ENCODE results near the gene BRAT1.

Gene BRAT1

GRCh38 chr7:2568521-2569223, 13.3 kb upstream of the BRAT1 start:
- no CpG with 5 or more reads among the region's 24 CpGs for WGBS (ENCODE audit: extremely low coverage, insufficient coverage, insufficient read length)
- H3K18ac ChIP-seq (ENCODE audit: low read length), result no peak overlapping the region
- H2AFZ ChIP-seq (ENCODE audit: insufficient read depth, low read length, poor library complexity), result no peak overlapping the region
- no peaks in the 10 kb centered on the region for H3K27me3 ChIP-seq (ENCODE audit: insufficient read depth, low read length)
- H3K4ac ChIP-seq (ENCODE audit: low read depth, low read length), result no peak overlapping the region
- H4K12ac ChIP-seq (ENCODE audit: low read depth, low read length), result no peak overlapping the region
- no peak overlapping the region for H2AK5ac ChIP-seq (ENCODE audit: low read length)
- H3K9me3 ChIP-seq (ENCODE audit: insufficient read depth, low read depth, low read length), result peaks cover 4% of the 10 kb centered on the region
- H3K79me1 ChIP-seq (ENCODE audit: low read length), result no peaks in the 10 kb centered on the region
- H3K27ac ChIP-seq (ENCODE audit: low read depth, low read length), result no peak overlapping the region
- DNase-seq, result no peak
- H2BK120ac ChIP-seq (ENCODE audit: insufficient read depth, low read length, poor library complexity), result no peak overlapping the region
- no peak overlapping the region for H3K4me3 ChIP-seq (ENCODE audit: low read depth, low read length)
- no peak overlapping the region for H2BK5ac ChIP-seq (ENCODE audit: low read depth, low read length, poor library complexity)
- no peak overlapping the region for H3K23ac ChIP-seq (ENCODE audit: low read length)
- H3K36me3 ChIP-seq (ENCODE audit: control insufficient read depth in 1 of 2, insufficient read depth in 2 of 2, low read length in 2 of 2), result peaks cover 6 to 7% of the 10 kb centered on the region in 2 experiments
- H3K14ac ChIP-seq (ENCODE audit: low read length), result no peak overlapping the region
- no peak overlapping the region for H3K4me2 ChIP-seq (ENCODE audit: low read length)
- H4K8ac ChIP-seq (ENCODE audit: low read depth, low read length), result no peak overlapping the region
- H4K91ac ChIP-seq (ENCODE audit: low read depth, low read length), result no peak overlapping the region
- H3K9ac ChIP-seq (ENCODE audit: low read length), result no peak overlapping the region
- H3K79me2 ChIP-seq (ENCODE audit: control insufficient read depth, insufficient read depth, low read length, poor library complexity), result no peaks in the 10 kb centered on the region
- H2BK12ac ChIP-seq (ENCODE audit: low read length), result no peak overlapping the region
- peaks cover 3 to 4% of the 10 kb centered on the region in 2 experiments for H3K4me1 ChIP-seq (ENCODE audit: control insufficient read depth in 1 of 2, insufficient read depth in 2 of 2, low read length in 2 of 2)

DNA sequence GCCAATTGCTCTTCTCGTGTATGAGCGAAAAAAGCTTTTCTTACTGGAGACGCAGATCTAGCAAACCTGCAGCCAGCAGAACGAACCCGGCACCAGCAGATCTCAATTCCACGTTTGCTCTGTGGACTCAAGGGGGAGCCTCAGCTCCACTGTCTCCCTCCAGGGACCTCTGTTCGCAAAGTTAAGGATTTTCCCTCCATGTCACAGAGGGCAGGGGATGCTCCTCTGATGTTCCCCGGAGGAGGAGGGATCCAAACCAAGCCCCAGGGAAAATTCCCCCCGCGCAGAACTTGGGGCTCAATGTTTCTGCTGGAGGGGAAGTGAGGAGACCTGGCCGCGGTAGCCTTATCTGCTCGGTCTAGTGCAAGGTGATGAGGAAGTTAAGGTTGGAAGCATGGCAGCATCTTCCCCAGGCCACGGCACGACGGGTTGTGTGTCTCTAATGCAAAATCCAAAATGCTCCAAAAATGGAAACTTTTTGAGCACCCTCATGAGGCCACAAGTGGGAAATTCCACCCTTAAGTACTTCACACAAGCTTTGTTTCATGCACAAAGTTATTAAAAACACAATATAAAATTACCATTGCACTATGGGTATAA, 12.5 kb upstream of the BRAT1 start:
- Histone ChIP-seq H3K14ac (ENCODE audit: low read length) (no peak overlapping the region), H3K18ac (ENCODE audit: low read length) (no peak overlapping the region), H3K4ac (ENCODE audit: low read depth, low read length) (no peak overlapping the region), H4K91ac (ENCODE audit: low read depth, low read length) (no peak overlapping the region), H3K9ac (ENCODE audit: low read length) (no peak overlapping the region), H4K8ac (ENCODE audit: low read depth, low read length) (no peak overlapping the region), H3K4me2 (ENCODE audit: low read length) (no peak overlapping the region), H3K4me1 (ENCODE audit: control insufficient read depth in 1 of 2, insufficient read depth in 2 of 2, low read length in 2 of 2) (peaks cover 3 to 4% of the 10 kb centered on the region in 2 experiments), H2BK12ac (ENCODE audit: low read length) (no peak overlapping the region), H2BK120ac (ENCODE audit: insufficient read depth, low read length, poor library complexity) (no peak overlapping the region), H3K23ac (ENCODE audit: low read length) (no peak overlapping the region), H3K36me3 (ENCODE audit: control insufficient read depth in 1 of 2, insufficient read depth in 2 of 2, low read length in 2 of 2) (peaks cover 5 to 9% of the 10 kb centered on the region in 2 experiments), H3K79me2 (ENCODE audit: control insufficient read depth, insufficient read depth, low read length, poor library complexity) (no peaks in the 10 kb centered on the region), H2BK5ac (ENCODE audit: low read depth, low read length, poor library complexity) (no peak overlapping the region), H3K79me1 (ENCODE audit: low read length) (no peaks in the 10 kb centered on the region), H3K9me3 (ENCODE audit: insufficient read depth, low read depth, low read length) (peaks cover 4% of the 10 kb centered on the region), H2AK5ac (ENCODE audit: low read length) (no peak overlapping the region), H3K4me3 (ENCODE audit: low read depth, low read length) (no peak overlapping the region), H3K27ac (ENCODE audit: low read depth, low read length) (no peak overlapping the region), H4K12ac (ENCODE audit: low read depth, low read length) (no peak overlapping the region), H3K27me3 (ENCODE audit: insufficient read depth, low read length) (no peaks in the 10 kb centered on the region), H2AFZ (ENCODE audit: insufficient read depth, low read length, poor library complexity) (no peak overlapping the region)
- no CpG with 5 or more reads among the region's 16 CpGs for WGBS (ENCODE audit: extremely low coverage, insufficient coverage, insufficient read length)
- peak; percentile 35 to 52 for DNase-seq

GRCh38 chr7:2566890-2567678, 11.8 kb upstream of the BRAT1 start:
- peaks cover 5 to 9% of the 10 kb centered on the region in 2 experiments for H3K36me3 ChIP-seq (ENCODE audit: control insufficient read depth in 1 of 2, insufficient read depth in 2 of 2, low read length in 2 of 2)
- DNase-seq, result peak; percentile 76 to 93
- no peaks in the 10 kb centered on the region for H3K79me1 ChIP-seq (ENCODE audit: low read length)
- no peak overlapping the region for H4K8ac ChIP-seq (ENCODE audit: low read depth, low read length)
- H3K4me3 ChIP-seq (ENCODE audit: low read depth, low read length), result no peak overlapping the region
- no peaks in the 10 kb centered on the region for H3K27me3 ChIP-seq (ENCODE audit: insufficient read depth, low read length)
- no peak overlapping the region for H3K9ac ChIP-seq (ENCODE audit: low read length)
- no peak overlapping the region for H3K27ac ChIP-seq (ENCODE audit: low read depth, low read length)
- no peak overlapping the region for H2BK12ac ChIP-seq (ENCODE audit: low read length)
- no peaks in the 10 kb centered on the region for H3K79me2 ChIP-seq (ENCODE audit: control insufficient read depth, insufficient read depth, low read length, poor library complexity)
- peaks cover under 1 to 2% of the 10 kb centered on the region in 2 experiments for H3K4me1 ChIP-seq (ENCODE audit: control insufficient read depth in 1 of 2, insufficient read depth in 2 of 2, low read length in 2 of 2)
- no peak overlapping the region for H3K14ac ChIP-seq (ENCODE audit: low read length)
- no peak overlapping the region for H2BK5ac ChIP-seq (ENCODE audit: low read depth, low read length, poor library complexity)
- H3K23ac ChIP-seq (ENCODE audit: low read length), result no peak overlapping the region
- no peak overlapping the region for H4K12ac ChIP-seq (ENCODE audit: low read depth, low read length)
- H4K91ac ChIP-seq (ENCODE audit: low read depth, low read length), result no peak overlapping the region
- H2AK5ac ChIP-seq (ENCODE audit: low read length), result no peak overlapping the region
- H2AFZ ChIP-seq (ENCODE audit: insufficient read depth, low read length, poor library complexity), result no peak overlapping the region
- no peak overlapping the region for H2BK120ac ChIP-seq (ENCODE audit: insufficient read depth, low read length, poor library complexity)
- no peak overlapping the region for H3K4ac ChIP-seq (ENCODE audit: low read depth, low read length)
- H3K9me3 ChIP-seq (ENCODE audit: insufficient read depth, low read depth, low read length), result peaks cover 4% of the 10 kb centered on the region
- WGBS (ENCODE audit: extremely low coverage, insufficient coverage, insufficient read length), result no CpG with 5 or more reads among the region's 28 CpGs
- no peak overlapping the region for H3K18ac ChIP-seq (ENCODE audit: low read length)
- H3K4me2 ChIP-seq (ENCODE audit: low read length), result no peak overlapping the region

DNA sequence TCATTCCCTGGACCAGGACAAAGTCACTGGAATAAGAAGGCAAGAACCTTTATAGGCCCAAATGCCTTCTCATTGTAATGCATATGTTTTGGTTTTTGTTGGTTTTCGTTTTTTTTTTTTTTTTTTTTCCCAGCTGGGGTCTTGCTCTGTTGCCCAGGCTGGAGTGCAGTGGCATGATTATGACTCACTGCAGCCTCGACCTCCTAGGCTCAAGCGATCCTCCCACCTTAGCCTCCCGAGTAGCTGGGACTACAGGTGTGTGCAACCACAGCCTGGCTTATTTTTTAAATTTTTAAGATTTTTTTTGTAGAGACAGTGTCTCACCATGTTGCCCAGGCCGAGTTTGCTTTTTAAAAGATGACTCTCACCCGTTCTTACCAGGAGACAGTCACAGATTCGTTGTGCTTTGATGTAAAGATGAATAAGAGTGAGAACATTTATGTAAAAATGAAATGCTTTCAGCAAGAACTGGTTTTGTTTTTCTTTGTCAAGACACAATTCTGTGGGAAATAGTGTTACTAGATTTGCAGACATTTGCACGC, 11.1 kb upstream of the BRAT1 start:
- no peak overlapping the region for H3K4me3 ChIP-seq (ENCODE audit: low read depth, low read length)
- no peak overlapping the region for H2AFZ ChIP-seq (ENCODE audit: insufficient read depth, low read length, poor library complexity)
- no peak overlapping the region for H3K9ac ChIP-seq (ENCODE audit: low read length)
- no peak overlapping the region for H3K18ac ChIP-seq (ENCODE audit: low read length)
- H3K14ac ChIP-seq (ENCODE audit: low read length), result no peak overlapping the region
- H3K79me2 ChIP-seq (ENCODE audit: control insufficient read depth, insufficient read depth, low read length, poor library complexity), result no peaks in the 10 kb centered on the region
- no peak overlapping the region for H4K12ac ChIP-seq (ENCODE audit: low read depth, low read length)
- H4K8ac ChIP-seq (ENCODE audit: low read depth, low read length), result no peak overlapping the region
- DNase-seq, result peak in 1 of 2 donors; percentile 25
- no peak overlapping the region for H3K27ac ChIP-seq (ENCODE audit: low read depth, low read length)
- H3K9me3 ChIP-seq (ENCODE audit: insufficient read depth, low read depth, low read length), result peaks cover 4% of the 10 kb centered on the region
- no peak overlapping the region for H3K4ac ChIP-seq (ENCODE audit: low read depth, low read length)
- WGBS (ENCODE audit: extremely low coverage, insufficient coverage, insufficient read length), result no CpG with 5 or more reads among the region's 8 CpGs
- H3K36me3 ChIP-seq (ENCODE audit: control insufficient read depth in 1 of 2, insufficient read depth in 2 of 2, low read length in 2 of 2), result peaks cover 5 to 9% of the 10 kb centered on the region in 2 experiments
- H2BK12ac ChIP-seq (ENCODE audit: low read length), result no peak overlapping the region
- no peaks in the 10 kb centered on the region for H3K4me1 ChIP-seq (ENCODE audit: control insufficient read depth in 1 of 2, insufficient read depth in 2 of 2, low read length in 2 of 2)
- H2AK5ac ChIP-seq (ENCODE audit: low read length), result no peak overlapping the region
- no peaks in the 10 kb centered on the region for H3K79me1 ChIP-seq (ENCODE audit: low read length)
- H3K23ac ChIP-seq (ENCODE audit: low read length), result no peak overlapping the region
- no peak overlapping the region for H2BK5ac ChIP-seq (ENCODE audit: low read depth, low read length, poor library complexity)
- H4K91ac ChIP-seq (ENCODE audit: low read depth, low read length), result no peak overlapping the region
- no peak overlapping the region for H3K4me2 ChIP-seq (ENCODE audit: low read length)
- no peak overlapping the region for H2BK120ac ChIP-seq (ENCODE audit: insufficient read depth, low read length, poor library complexity)
- no peaks in the 10 kb centered on the region for H3K27me3 ChIP-seq (ENCODE audit: insufficient read depth, low read length)

Data from trophoblast cell (in vitro differentiated cells and primary cell).